Measurements from ENCODE around the gene SPTBN1. TPM values are rescaled to one million over a fixed set of nuclear protein-coding genes. Genes with fewer than 3 reads are reported as not detected.

Gene SPTBN1
- total and polyA plus RNA-seq, 2 of the 13 experiments (the other 11 are each of a cell fraction or from before 2014, with no cell fraction given) = 123 to 299 TPM

GRCh38 chr2:54545702-54546450, 89.7 kb downstream of the SPTBN1 start (continued):
- no peak for TF ChIP-seq ZSCAN5A (CRISPR knock-in tag; IDR thresholded peaks at IDR 0.05; ENCODE audit: borderline replicate concordance)
- TF ChIP-seq ZNF446 (CRISPR knock-in tag; IDR thresholded peaks at IDR 0.05) = no peak
- peak; percentile 61; the same call in 1 of the 2 replicates for TF ChIP-seq ZBTB7B (CRISPR knock-in tag; IDR thresholded peaks at IDR 0.05)
- TF ChIP-seq MTF1 (CRISPR knock-in tag; IDR thresholded peaks at IDR 0.05) = no peak
- TF ChIP-seq LRRFIP1 (CRISPR knock-in tag; conservative IDR thresholded peaks at IDR 0.05) = no peak
- 0 out of 2 replicates have a peak, but pooled peaks have one; percentile 42 for TF ChIP-seq HMG20B (CRISPR knock-in tag; conservative IDR thresholded peaks at IDR 0.05)
- TF ChIP-seq ZNF761 (CRISPR knock-in tag; conservative IDR thresholded peaks at IDR 0.05) = no peak
- peak; percentile 78; the same call in 1 of the 2 replicates for TF ChIP-seq NFKBIZ (CRISPR knock-in tag; IDR thresholded peaks at IDR 0.05)
- TF ChIP-seq KLF6 (CRISPR knock-in tag; IDR thresholded peaks at IDR 0.05) = no peak
- TF ChIP-seq ZNF737 (CRISPR knock-in tag; IDR thresholded peaks at IDR 0.05; ENCODE audit: borderline replicate concordance) = no peak
- no peak for TF ChIP-seq KLF13 (CRISPR knock-in tag; IDR thresholded peaks at IDR 0.05)
- no peak for TF ChIP-seq REPIN1 (CRISPR knock-in tag; IDR thresholded peaks at IDR 0.05; ENCODE audit: borderline replicate concordance, low read depth)
- TF ChIP-seq PAWR (CRISPR knock-in tag; IDR thresholded peaks at IDR 0.05; ENCODE audit: borderline replicate concordance) = no peak
- no peak for TF ChIP-seq PBX2 (CRISPR knock-in tag; IDR thresholded peaks at IDR 0.05)
- no peak for TF ChIP-seq SP140L (CRISPR knock-in tag; IDR thresholded peaks at IDR 0.05; ENCODE audit: borderline replicate concordance)
- no peak for TF ChIP-seq USF2 (IDR thresholded peaks at IDR 0.05; ENCODE audit: low read depth, low read length)
- no peak for TF ChIP-seq USF2 (CRISPR knock-in tag; IDR thresholded peaks at IDR 0.05; ENCODE audit: borderline replicate concordance)
- TF ChIP-seq NFIC (IDR thresholded peaks at IDR 0.05; ENCODE audit: low read length) = peak; percentile 87
- no peak for TF ChIP-seq ZNF264 (CRISPR knock-in tag; IDR thresholded peaks at IDR 0.05)
- TF ChIP-seq YEATS4 (CRISPR knock-in tag; IDR thresholded peaks at IDR 0.05; ENCODE audit: borderline replicate concordance) = no peak
- no peak for TF ChIP-seq ZNF660 (CRISPR knock-in tag; IDR thresholded peaks at IDR 0.05; ENCODE audit: borderline replicate concordance, low read depth)
- TF ChIP-seq CSRNP2 (CRISPR knock-in tag; conservative IDR thresholded peaks at IDR 0.05; ENCODE audit: low read depth) = no peak
